NCI-H146 treated with DMSO at 0.1 percent for 48 hours (cell line): Measurements from ENCODE around the gene ETV4.
"Not testable (repeated sequence)": the region's sequence is repeated elsewhere in the genome, so short reads cannot be mapped to it uniquely, and the experiment has no call there.

Experiments
- DNase-seq: peaks from one replicate; lab custom pipeline; 2025; ENCODE audit not compliant: unreplicated experiment; lab: John Stamatoyannopoulos, UW

The ETV4 gene

DNA sequence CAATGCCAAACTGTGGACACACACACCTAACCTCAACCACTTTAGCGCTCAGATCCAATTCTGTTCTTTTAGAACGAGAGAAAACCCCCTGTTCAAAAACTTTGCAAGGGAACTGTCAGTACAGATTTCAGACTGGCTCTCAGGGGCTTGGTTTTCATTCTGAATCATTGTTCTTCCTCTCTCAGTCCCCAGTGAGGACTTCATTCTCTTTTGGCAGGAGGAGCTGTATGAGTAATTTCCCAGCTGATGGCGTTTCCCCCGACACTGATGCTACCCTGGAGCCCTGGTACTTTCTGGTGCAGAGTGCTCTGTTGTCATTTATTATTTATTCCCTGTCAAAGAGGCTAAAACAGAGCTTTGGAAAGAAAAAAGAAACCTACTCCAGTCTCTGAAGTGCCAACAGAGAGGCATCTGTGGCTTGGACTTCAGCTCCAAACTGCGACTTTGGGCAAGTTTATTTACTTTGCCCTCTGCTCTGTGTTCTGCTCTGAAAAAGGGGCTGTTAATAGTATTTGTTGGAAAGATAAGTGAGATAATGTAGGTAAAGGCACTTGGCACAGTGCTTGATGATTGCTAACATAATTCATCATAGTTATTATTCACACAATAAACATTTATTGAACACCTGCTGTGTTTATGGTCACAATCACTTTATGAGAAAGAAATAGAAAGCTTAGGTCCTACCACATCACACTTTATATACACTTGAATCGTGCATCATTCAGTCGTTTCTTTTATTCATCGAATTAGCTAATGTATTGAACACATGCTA is 28.3 kb downstream of the ETV4 start:
- no peak for DNase-seq

DNA sequence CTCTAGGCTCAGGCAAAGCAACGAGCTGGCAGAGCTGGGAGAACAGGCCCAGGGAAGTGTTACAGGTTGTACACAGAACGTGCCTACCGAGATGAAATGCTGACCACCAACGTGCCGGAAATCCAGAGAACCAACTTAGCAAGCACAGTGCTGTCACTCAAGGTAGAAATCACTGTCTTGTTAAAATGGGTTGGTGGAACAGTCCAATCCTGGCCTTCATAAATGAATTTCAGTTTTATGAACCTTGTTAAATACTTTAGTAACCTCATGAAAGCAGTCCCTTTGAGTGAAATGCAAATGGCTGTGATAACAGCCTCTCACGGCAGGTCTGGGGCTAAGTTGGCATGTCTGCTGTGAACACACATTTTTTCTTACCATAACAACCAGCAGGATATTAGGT is 29.0 kb downstream of the ETV4 start:
- DNase-seq, result no peak

DNA sequence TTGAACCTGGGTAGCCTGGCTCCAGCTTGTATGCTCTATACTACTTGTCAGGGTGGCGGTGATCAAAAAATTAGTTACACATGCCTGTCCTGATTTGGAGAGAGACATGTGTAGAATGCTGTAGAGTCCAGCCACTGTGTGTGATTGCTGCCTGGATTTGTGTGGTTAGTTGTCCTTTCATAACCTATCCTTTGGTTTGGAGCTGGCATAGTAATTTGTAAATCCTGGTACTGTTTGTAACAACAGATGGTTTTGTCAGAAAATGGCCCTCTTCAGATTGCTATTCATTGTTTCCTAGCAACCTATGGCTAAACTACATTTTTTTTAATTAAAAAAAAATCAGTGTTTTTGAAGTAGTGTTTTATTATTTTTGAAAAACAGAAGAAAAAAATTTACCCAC is 30.5 kb downstream of the ETV4 start:
- DNase-seq, result no peak

DNA sequence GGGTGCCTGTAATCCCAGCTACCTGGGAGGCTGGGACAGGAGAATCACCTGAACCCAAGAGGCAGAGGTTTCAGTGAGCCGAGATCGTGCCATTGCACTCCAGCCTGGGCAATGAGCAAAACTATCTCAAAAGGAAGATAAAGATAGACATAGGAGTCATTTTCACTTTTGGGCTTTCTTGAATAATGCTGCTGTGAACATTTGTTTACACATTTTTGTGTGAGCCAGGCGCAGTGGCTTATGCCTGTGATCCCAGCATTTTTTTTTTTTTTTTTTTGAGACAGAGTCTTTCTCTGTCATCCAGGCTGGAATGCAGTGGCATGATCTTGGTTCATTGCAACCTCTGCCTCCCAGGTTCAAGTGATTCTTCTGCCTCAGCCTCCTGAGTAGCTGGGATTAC is 34.9 kb downstream of the ETV4 start:
- not testable (repeated sequence) for DNase-seq

DNA sequence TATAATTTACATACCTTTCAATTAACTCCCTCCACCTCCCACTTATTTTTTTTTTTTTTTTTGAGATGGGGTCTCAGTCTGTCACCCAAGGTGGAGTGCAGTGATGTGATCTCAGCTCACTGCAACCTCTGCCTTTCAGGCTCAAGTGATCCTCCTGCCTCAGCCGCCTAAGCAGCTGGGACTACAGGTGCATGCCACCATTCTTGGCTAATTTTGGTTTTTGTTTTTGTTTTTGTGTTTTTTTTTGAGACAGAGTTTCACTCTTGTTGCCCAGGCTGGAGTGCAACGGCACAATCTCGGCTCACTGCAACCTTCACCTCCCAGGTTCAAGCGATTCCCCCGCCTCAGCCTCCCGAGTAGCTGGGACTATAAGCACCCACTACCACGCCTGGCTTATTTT is 36.7 kb downstream of the ETV4 start:
- not testable (repeated sequence) for DNase-seq

DNA sequence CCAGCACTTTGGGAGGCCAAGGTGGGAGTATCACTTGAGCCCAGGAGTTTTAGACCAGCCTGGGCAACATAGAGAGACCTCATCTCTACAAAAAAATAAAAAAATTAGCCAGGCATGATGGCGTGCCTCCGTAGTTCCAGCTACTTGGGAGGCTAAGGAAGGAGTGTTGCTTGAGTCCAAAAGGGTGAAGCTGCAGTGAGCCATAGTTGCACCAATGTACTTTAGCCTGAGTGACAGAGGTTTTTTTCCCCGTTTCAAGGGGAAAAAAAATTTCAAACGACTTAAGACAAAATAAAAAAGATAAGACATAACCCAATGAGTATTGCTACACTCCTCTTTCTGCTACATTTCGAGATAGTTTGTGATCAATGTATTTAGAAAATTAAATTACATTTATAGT is 55.5 kb downstream of the ETV4 start:
- no peak for DNase-seq

DNA sequence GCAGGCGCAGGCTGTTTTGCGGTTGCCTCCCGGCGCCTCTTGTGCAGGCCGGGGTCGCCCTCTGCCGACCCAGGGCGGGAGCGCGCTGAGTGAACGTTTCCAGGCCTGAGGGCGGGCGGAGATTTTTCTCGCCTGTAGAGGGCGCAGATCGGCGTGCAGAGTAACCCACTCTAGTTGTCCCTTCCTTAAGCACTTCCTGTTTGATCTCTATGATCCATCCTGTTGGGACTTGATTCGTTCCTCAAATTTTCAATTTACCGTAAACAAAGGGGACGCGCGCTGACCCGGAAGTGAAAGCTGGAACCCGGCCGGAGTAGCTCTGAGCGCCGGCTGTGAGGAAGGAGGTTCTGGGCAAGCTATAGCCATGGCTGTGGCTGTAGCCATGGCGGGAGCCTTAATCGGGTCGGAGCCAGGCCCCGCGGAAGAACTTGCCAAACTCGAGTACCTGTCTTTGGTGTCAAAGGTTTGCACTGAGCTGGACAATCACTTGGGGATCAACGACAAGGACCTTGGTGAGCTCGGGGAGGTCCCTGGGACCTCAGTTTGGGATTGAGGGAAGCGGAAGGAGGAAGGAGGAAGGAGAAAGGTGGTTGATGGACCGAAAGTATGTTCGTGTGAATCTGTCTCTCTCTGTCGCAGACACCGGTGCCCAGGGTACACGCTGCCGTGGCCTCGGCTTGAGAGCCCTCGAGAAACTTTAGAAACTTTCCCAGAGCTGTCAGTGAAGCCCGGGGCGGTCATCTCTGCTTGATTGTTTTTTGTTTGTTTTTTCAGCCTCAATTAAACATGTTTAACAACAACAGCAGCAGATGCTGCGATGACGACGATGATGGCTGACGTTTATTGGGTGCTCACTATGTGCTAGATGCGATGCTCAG is 62.2 kb downstream of the ETV4 start, which contains the start of gene DHX8:
Gene DHX8, plus strand, starts transcription at position 302 of the 878 bp plus-strand sequence. Its CDS starts 63 bp downstream, at position 365.
- DNase-seq, result peak; percentile 99

DNA sequence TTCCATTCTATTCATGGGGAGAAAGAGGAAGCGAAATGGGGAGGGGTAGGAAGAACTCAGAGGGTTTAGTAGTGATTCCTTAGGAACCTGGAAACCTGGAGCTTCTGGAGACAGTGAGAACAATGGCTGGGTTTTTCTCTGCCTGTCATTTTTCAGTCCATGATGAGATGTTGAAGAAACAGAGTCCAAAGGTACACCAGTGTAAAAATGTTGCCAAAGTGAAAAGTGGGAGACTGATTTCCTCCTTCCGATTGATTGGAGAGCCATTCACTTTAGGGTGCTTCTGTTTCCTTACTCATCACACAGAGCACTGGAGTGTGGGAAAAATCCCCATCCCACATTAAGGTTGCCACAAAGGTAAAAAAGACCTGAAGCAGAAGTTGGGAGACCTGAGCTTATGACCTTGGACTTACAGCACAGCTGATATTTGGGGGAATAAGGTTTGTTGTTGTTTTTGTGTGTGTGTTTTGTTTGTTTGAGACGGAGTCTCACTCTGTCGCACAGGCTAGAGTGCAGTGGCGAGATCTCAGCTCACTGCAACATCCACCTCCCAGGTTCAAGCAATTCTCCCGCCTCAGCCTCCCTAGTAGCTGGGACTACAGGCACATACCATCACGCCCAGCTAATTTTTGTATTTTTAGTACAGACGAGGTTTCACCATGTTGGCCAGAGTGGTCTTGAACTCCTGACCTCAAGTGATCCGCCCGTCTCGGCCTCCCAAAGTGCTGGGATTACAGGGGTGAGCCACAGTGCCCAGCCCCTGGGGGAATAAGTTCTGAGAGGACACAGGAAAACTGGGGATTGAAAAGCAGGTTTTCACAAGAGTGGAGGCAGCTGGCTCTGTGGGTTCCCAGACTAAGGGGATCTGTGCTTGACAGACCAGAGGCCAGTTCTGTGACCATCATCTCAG is 63.8 kb downstream of the ETV4 start:
- DNase-seq, result no peak

DNA sequence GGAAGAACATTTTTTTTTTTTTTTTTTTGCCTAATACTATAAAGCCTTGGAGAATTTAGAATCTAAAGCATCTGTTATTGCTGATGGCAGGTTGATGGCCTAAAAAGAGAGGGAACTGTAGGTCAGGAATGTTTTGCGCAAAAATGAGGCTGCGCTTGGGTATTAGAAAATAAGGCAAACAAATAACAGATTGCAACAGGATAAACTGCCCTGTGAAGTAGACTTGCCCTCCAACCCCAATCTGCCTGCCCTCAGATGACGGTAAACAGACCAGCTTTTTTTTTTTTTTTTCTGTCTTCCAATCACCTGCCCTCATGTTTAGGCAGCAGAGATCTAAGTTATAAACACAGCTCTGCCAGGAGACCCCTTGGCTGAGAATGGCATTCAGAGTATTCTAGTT is 66.2 kb downstream of the ETV4 start:
- DNase-seq, result no peak
